SIG-M5 treated with dmso at 0.1 percent for 504 hours (cell line): ENCODE measurements around the gene APOA1.
A peak's percentile ranks its signal among the peaks of the same experiment; 100 is the strongest.
"Not testable (repeated sequence)": the region's sequence is repeated elsewhere in the genome, so short reads cannot be mapped to it uniquely, and the experiment has no call there.

Experiments used
- DNase-seq: peaks from one replicate; lab custom pipeline; 2025; ENCODE audit not compliant: unreplicated experiment; lab: John Stamatoyannopoulos, UW

The APOA1 gene

DNA sequence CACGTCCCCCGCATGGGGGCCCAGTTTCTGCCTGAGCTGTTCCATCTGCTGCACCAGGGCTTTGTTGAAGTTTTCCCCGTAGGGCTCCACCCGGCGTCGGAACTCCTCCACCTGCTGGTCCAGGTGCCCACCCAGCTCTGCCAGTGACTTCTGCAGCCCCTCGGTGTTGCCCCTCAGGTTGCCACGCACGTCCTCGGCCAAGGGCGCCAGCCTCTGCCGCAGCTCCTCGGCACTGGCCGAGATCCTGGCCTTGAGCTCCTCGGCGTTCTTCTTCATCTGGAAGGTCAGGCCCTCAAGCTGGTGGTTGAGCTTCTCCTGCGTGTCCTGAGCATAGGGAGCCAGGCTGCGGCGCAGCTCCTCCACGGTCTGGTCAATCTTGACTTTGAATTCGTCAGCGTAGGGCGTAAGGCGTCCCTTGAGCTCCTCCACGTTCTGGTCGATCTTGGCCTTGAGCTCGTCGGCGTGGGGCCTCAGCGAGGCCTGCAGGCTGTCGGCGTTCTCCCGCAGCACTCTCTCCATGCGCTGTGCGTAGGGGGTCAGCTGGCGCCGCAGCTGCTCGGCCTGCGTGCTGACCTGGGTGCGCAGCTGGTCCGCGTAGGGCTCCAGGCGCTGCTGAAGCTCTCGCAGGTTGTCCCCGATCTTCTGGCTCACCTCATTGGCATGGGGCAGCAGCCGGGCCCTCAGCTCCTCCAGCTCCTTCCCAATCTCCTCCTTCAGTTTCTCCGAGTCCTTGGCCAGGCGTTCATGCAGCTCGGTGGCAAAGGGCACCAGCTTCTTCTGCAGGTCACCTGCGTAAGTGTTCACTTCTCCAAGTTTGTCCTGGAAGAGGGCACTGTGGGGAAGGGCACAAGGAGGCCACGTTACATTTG, 16.1 kb downstream of the APOA1 start:
- no peak for DNase-seq

DNA sequence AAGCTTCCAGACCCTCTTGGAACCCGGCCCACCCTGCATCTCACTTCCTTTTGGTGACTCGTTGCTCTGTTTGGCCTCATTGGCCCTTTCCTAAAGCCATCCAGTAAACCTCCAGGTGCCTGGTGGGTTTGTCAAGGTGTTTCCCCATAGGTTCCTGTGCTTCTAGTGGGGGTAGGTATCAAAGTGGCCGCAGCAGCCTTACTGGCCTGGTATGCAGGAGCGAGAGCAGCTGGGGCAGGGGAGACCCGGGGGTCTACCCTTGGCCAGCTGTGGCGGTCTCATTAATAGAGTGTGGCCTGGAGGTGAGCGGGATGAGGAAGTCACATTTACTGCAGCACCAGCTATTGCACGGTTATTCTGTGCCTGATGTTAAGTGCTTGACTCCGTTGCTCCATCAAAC, 18.4 kb downstream of the APOA1 start:
- no peak for DNase-seq

DNA sequence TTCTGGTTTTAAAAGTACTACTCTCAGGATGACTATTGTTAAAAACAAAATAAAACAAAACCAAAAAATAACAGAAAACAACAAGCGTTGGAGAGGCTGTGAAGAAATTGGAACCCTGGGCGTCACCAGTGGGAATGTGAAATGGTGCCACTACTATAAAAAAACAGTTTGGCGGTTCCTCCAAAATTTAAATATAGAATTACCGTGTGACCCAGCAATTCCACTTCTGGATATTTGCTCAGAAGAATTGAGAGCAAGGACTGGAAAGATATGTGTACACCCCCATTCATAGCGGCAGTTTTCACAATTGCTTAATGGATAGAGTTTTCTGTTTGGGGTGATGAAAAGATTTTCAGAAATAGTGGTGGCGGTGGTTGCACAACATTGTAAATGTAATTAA, 22.9 kb downstream of the APOA1 start:
- peak; percentile 46 for DNase-seq

DNA sequence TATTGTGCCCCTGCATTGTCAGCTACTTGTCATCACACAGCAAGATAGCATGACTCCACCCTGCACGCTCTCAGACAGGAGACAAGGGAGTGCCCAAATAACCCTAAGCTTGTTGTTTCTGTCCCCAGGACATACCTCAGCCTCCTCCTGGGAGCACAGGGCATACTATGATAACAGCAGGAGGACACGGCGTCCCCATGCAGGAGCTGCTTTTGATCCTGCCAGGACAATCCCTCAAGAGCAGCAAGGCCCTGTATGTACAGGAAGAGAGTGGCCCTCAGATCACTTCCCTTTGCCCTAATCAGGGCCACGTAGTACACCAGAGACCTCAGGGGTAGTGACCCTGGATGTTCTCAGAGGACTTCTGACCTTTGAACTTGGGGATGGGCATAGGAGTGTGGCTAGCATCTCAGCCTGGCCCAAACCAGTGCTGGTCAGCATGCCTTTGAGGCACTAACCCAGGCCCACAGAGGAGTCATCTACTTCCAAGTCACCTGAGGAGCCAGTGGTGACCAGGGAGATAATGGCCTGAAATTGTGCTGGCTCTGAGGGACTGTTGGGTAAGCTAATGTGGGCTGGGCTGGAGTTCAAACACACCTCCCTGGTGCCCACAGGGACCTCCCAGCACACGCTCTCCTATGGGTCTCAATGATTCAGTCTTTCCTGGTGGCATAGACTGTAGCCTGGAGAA, 23.5 kb downstream of the APOA1 start:
- no peak for DNase-seq

DNA sequence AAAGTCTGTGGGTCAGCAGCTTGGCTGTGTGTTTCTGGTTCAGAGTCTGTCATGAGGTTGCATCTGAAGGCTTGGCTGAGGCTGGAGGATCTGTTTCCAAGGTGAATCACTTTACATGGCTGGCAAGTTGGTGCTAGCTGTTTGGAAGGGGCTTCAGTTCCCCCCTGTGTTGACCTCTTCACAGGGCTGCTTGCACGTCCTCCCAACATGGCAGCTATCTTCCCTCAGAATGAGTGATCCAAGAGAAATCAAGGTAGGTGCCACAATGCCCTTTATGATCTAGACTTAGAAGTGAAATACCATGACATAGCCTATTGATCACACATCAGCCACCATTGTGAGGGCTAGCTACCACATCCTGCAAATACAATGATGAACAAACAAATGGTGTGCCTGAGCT, 24.3 kb downstream of the APOA1 start:
- DNase-seq: no peak

DNA sequence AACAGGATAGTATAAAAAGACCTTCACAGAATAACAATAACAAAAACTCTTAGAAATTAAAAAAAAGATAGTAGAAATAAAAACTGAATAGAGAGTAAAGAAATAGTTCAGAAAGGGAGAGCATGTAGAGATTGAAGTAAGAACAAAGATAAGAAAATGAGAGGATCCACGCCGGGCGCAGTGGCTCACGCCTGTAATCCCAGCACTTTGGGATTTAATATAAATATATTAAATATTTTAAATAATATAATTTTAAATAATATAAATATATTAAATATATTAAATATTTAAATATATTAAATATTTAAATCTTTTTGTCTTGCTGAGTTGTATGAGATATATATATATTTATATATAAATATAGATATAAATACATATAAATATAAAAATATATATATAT, 25.3 kb downstream of the APOA1 start:
- DNase-seq: no peak

DNA sequence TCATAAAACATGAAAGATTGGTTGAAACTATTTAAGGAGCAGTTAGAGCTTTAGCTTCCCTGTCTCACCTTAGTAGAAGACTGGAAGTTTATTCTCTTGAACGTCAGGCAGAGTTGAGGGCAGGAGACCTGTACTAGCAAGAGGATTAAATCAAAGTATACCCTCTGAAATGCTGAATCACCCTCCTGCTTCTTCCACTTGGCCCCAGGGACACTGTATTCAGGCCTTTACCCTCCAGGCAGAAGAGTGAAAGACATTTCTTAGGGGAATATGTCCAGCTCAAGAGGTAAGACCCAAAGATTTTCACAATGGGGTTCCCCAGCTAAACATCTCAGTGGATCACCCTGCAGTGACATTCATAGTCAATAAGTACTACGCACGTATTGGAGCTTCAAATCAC, 26.2 kb downstream of the APOA1 start:
- no peak for DNase-seq

DNA sequence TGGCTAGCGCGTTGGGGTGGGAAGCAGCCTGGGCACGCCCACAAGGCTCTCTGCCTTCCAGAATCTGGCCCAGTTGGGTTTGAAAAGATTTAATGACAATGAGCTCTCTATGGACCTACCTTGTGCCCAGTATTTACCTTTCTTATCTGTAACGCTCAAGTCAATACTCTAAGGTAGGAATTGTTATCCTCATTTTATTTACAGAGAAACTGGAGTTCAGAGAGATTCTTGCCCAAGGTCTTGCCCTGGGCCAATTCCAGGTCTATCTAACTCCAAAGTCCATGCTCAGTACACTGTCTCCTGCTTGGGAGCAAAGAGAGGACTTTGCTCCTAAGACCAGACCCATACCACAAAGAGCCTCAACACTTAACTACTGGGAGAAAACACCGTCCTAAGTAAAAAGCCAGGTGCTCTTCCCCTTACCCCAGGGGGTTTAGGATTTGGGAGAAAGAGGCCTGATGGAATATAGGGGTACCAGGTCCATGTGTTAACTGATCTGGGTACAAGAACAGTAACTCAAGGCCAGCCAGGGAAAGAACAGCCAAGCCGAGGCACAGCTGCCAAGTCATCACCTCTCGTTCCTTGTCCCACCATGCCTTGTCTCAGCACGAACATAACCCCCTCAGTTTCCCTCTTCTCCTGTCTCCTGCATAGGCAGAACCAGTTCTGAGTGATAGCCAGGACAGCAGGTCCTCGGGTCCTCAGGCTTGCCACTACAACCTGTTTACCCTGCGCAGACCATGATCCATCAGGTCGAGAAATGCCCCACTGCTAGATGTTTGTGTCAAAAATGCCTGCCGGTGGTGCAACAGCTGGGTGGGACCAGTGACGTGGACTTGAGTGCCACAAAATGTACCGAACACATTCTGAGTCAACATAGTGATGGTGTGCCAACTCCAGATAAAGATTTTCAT, 28.9 kb downstream of the APOA1 start:
- DNase-seq: no peak

DNA sequence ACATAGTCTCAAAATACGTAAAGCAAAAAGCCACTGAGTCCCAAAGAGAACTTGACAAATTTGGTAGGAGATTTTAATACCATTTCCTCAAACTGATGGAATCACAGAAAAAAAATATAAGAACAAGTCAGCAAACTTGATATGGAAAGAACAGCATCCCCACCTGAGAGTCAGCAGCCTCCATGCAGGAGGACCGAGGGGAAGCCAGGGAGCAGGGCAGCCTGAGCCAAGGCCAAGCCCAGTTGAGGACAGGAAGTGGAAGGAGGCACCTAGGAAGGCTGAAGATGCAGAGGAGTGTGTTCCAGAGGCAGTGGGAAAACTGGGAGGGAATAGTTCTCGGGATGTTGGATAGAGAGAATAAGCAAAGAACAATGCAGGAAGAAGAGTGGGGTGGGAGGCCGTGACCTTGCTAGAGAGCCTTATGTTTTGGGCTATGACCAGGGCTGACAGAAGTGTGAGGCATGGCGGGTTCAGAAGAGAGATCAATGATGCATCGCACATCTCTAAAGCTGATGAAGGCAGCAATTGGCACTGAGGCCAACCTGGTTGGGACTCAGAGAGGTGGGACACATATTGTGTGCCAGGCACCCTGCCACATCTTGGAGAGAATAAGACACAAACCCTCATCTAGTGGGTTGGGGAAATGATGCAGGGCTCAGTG, 29.7 kb downstream of the APOA1 start:
- DNase-seq: no peak

DNA sequence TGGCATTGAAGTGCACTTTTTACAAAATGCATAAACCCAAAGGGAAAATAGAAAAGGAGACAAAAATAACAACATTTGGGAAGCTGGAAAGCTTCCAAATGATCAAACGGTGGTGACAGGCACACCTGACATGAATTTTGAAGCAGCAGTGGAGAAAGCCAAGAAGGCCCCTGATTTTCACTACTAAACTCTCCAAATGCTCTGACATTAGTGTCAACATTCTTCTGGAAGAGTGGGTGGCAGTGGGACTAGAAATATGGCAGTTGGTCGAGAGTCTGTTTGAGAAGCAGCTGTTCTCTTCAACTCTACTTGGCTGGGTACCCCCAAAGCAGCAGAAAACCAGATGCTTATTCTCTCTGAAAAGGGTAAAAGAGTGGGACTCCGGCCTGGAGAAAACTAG, 33.4 kb downstream of the APOA1 start:
- no peak for DNase-seq

DNA sequence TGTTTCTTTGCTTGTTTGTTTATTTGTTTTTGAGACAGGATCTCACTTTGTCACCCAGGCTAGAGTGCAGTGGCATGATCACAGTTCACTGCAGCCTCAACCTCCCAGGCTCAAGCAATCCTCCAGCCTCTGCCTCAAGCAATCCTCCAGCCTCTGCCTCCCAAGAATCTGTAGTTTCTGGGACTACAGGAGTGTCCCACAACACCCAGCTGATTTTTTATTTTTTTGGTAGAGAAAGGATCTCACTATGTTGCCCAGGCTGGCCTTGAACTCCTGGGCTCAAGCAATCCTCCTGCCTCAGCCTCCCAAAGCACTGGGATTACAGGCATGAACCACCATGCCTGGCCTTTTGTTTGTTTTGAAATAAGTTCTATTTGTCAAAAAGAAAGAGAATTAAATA, 35.8 kb downstream of the APOA1 start:
- DNase-seq: not testable (repeated sequence)

DNA sequence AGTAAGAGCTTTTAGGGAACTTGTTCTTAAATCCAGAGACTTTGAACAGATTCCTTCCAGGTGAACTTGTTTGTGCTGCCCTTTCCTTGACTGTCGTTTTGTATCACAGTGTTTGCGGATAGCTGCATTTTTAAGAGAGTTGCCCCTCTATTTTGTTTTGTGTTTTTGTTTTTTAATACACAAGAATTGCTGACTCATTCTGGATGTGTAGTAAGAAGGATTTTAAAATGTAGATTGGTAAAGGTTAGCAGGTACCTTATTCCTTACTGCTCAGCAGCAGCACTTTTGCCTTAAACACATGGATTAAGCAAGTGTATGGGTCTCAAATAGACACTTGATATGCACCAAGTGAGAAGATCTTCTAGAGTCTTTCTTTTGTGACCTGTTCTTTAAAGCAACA, 36.8 kb downstream of the APOA1 start:
- no peak for DNase-seq

DNA sequence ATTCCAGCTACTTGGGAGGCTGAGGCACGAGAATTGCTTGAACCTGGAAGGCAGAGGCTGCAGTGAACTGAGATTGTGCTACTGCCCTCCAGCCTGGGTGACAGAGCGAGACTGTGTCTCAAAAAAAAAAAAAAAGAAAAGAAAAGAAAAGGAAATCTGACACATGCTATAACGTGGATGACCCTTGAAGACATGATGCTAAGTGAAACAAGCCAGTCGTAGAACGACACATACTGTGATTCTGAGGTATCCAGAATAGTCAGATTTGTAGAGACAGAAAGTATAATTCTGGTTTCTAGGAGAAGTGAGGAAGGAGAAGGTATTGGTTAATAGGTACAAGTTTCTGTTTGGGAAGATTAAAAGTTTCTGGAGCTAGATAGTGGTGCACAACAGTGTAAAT, 39.1 kb downstream of the APOA1 start:
- no peak for DNase-seq

DNA sequence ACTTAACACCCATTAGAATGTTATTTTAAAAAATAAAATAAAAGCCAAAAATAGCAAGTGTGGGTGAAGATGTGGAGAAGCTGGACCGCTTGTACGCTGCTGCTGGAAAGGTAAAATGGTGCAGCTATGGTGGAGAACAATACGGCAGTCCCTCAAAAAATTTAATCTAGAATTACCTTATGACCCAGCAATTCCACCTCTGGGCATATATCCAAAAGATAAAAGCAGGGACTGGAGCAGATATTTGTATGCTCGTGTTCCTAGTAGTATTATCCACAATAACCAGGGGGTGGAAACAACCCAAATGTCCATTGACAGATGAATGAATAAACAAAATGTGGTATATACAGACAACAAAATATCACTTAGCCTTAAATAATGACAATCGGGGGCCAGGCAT, 39.6 kb downstream of the APOA1 start:
- DNase-seq: no peak

DNA sequence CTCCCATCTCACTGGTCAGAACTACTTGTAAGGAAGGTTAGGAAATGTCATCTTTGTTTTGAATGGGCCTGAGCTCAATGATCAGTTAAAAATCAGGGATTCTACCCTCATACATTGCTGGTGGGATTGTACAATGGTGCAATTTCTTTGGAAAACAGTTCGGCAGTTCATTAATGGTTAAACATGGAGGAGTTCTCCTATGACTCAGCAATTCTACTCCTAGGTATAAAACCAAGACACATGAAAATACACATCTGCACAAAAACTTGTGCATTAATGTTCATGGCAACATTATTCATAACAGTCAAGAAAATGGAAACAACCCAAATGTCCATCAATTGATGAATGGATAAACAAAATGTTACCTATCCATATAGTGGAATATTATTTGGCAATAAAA, 40.9 kb downstream of the APOA1 start:
- no peak for DNase-seq

DNA sequence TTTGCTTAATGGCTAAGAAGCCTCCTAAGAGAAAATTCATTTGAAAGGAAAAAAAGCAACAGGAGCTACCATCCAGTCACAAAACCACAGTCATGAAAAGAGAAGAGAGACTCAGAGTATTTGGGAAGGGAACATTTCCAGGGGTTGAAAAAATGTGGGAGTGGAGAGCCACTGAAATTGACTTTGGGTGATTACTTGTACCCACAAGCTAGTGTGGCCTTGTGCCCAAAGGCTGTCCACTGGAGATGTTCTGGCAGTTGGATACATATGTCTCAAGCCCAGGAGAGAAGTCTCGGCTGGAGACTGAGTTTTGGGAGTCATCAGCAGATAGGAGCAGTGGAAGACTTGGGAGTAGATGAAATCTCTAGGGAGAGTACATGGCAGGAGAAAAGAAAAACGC, 42.6 kb downstream of the APOA1 start:
- no peak for DNase-seq

DNA sequence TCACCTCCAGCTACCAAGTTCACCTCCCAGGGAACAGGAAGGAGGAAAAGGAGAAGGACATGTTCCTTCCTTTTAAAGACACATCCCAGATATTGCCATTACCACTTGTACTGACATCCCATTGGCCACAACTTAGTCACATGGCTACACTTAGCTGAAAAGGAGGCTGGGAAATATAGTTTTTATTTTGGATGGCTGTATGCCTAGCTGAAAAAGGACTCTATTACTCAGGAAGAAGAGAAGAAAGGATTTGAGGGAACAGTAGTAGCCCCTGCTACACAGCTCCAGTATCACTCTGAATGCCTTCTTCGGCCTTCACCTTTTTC, 43.7 kb downstream of the APOA1 start:
- peak; percentile 14 for DNase-seq

DNA sequence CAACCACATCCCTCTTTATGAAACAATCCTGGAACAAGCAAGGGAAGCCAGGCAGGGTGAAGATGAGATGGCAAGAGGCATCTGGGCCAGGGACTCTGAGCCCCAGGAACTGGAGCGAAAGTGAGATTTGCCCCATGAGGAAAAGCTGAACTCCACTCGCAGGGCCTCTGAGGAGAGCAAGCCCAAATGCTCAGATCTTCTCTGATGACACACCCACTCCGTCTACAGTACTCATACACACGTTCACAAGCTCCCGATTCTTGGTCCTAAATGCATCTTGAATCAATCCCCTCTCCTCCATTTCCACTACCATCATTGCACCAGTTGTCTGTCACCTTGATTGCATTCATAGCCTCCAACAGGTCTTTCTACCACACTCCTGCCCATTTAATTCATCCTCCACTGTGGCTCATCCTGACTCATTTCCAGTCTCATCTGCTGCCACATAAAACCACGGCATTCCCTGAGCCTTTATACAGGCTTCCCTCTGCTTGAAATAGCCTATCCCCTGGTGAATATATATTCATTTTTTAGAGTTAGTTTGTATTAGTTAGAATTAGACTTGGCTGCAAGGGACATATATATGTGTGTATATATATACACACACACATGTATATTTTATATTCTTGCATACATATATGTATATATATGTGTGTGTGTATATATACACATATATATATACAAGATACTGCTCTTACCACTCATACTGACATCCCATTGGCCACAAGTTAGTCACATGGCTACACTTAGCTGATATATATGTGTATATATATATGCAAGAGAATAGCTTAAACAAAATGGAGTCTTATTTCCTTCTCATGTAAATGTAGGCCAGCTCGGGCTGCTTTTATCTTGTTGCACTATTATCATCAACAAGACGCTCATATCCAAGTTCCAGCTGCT, 44.3 kb downstream of the APOA1 start:
- DNase-seq: no peak

DNA sequence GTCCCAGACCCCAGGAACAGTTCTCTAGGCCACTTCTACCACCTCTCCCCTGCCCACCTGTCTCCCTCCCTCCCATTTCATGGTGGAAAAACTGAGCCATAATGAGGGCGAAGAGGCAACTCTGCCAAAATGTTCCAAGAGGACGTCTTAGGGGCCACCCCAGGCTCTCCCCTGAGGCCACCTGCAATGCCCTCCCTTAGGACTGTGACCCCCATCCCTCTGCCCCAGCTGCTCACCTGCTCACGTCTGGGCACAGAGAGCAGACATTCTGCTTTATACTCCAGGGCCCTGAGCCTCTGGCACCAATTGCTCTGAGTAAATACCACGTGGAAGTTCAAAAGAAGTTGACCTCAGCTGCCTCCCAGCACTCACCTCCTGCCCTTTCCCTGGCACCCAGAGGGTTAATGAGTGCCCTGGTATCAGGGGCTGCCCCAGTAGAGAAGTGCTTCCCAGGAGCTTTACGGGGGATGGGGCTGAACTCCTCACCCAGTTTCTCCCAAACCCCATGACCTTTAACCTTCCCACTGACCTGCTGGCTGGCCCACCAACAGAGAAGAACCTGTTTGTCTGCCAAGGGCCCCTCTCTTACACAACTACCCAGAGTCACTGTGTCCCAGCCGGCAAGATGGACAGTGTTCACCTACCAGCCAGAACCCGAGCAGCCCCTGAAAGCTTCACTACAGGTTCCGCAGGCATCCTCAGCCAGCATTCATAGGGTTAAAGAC, 45.1 kb downstream of the APOA1 start:
- no peak for DNase-seq

DNA sequence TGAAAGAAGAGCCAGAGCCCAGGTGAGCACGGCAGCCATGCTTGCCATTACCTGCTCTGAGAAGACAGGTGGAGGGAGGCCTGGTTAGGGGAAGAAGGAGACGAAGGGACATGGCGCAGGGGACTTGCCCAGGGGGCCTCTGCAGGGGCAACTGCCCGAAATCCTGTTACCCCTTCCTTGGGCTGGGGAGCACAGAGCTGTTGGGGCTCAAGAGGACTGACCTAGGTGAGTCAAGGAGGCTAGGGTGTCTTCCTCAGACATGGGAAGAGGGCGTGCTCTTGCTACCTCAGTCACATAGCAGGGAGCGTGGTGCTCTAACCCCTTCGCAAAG, 45.6 kb downstream of the APOA1 start, which contains the start of gene APOA5:
APOA5 (minus strand) TSS at position 67 of the 331 bp plus-strand sequence; CDS start at position 48, 19 bp downstream.
- no peak for DNase-seq
